ENCODE measurements around the gene TBC1D3B. TPM values are rescaled to one million over a fixed set of nuclear protein-coding genes. Genes with fewer than 3 reads are reported as not detected.
"Not testable (repeated sequence)": the region's sequence is repeated elsewhere in the genome, so short reads cannot be mapped to it uniquely, and the experiment has no call there.

The TBC1D3B gene
- total and polyA plus RNA-seq, 2 donors (not counting 3 experiments of a cell fraction or from before 2014, with no cell fraction given) = 0.81 to 3.3 TPM

GRCh38 chr17:36209575-36209974 lies 33.1 kb upstream of the TBC1D3B start:
- H3K9me3 ChIP-seq (replicated peaks; ENCODE audit: control insufficient read depth, insufficient read depth, low read length) = no peaks in the 10 kb centered on the region
- POLR2A ChIA-PET = no interaction called here
- H2AFZ ChIP-seq (ENCODE audit: low read depth, low read length) = no peak overlapping the region
- H4K20me1 ChIP-seq (replicated peaks; ENCODE audit: control insufficient read depth, extremely low read depth, insufficient read depth, low read length) = no peaks in the 10 kb centered on the region
- dilution Hi-C loops (cut with MboI; ENCODE audit: extremely low pct_ligation_motif_present, low sequenced_read_pairs) (no loop called here), intact Hi-C loops (cut with micrococcal nuclease) (no loop called here)
- no peak overlapping the region for H3K9ac ChIP-seq (replicated peaks; ENCODE audit: extremely low read depth, insufficient read depth, low read length)
- no peak overlapping the region for H3K4me3 ChIP-seq (replicated peaks in 1 of 3; ENCODE audit: insufficient read depth in 1 of 3, low read depth in 1 of 3, low read length in 3 of 3)
- no peak overlapping the region for H3K27ac ChIP-seq (ENCODE audit: insufficient read depth, low read depth, low read length)
- DNase-seq (ENCODE audit: low read depth, low spot score) (no peak), FAIRE-seq (no peak)
- H3K9me1 ChIP-seq (replicated peaks; ENCODE audit: control insufficient read depth, extremely low read depth, insufficient read depth, low read length) = no peaks in the 10 kb centered on the region
- BruUV-seq (replicated peaks) = no TSS peak
- no peaks in the 10 kb centered on the region for H3K36me3 ChIP-seq (ENCODE audit: control insufficient read depth in 2 of 2, extremely low read depth in 1 of 2, insufficient read depth in 2 of 2, low read length in 2 of 2)
- no peak for TF ChIP-seq FOS (IDR thresholded peaks at IDR 0.05; ENCODE audit: borderline replicate concordance, insufficient read depth, low read length)
- no peak for TF ChIP-seq GATA2 (IDR thresholded peaks at IDR 0.05; ENCODE audit: insufficient read depth, insufficient read length, low read depth, low read length)
- no peak for TF ChIP-seq EZH2 (IDR thresholded peaks at IDR 0.05; ENCODE audit: borderline replicate concordance, low read depth, low read length, severe bottlenecking)
- no peak overlapping the region for H3K4me2 ChIP-seq (ENCODE audit: insufficient read depth, low read length)
- CTCF ChIA-PET = no interaction called here
- no peaks in the 10 kb centered on the region for H3K4me1 ChIP-seq (ENCODE audit: control insufficient read depth, extremely low read depth, insufficient read depth, low read length)
- H3K27me3 ChIP-seq (ENCODE audit: control insufficient read depth in 2 of 2, insufficient read depth in 2 of 2, low read length in 2 of 2) = peaks cover 0 to 2% of the 10 kb centered on the region in 2 experiments
- no peaks in the 10 kb centered on the region for H3K79me2 ChIP-seq (ENCODE audit: control insufficient read depth, insufficient read depth, low read length)

- dilution Hi-C loops (cut with MboI; ENCODE audit: extremely low pct_ligation_motif_present, low sequenced_read_pairs); H2AFZ ChIP-seq (ENCODE audit: low read depth, low read length); intact Hi-C loops (cut with micrococcal nuclease); H3K27me3 ChIP-seq (ENCODE audit: control insufficient read depth in 2 of 2, insufficient read depth in 2 of 2, low read length in 2 of 2); DNase-seq (ENCODE audit: low read depth, low spot score); H3K79me2 ChIP-seq (ENCODE audit: control insufficient read depth, insufficient read depth, low read length); BruUV-seq (replicated peaks); POLR2A ChIA-PET; H3K9me3 ChIP-seq (replicated peaks; ENCODE audit: control insufficient read depth, insufficient read depth, low read length); H3K27ac ChIP-seq (ENCODE audit: insufficient read depth, low read depth, low read length); H3K4me3 ChIP-seq (replicated peaks in 1 of 3; ENCODE audit: insufficient read depth in 1 of 3, low read depth in 1 of 3, low read length in 3 of 3); H3K9ac ChIP-seq (replicated peaks; ENCODE audit: extremely low read depth, insufficient read depth, low read length); FAIRE-seq; CTCF ChIA-PET; H3K9me1 ChIP-seq (replicated peaks; ENCODE audit: control insufficient read depth, extremely low read depth, insufficient read depth, low read length); H3K4me2 ChIP-seq (ENCODE audit: insufficient read depth, low read length); H3K4me1 ChIP-seq (ENCODE audit: control insufficient read depth, extremely low read depth, insufficient read depth, low read length); H4K20me1 ChIP-seq (replicated peaks; ENCODE audit: control insufficient read depth, extremely low read depth, insufficient read depth, low read length); H3K36me3 ChIP-seq (ENCODE audit: control insufficient read depth in 2 of 2, extremely low read depth in 1 of 2, insufficient read depth in 2 of 2, low read length in 2 of 2): not testable (repeated sequence)
Measured at GRCh38 chr17:36207383-36207782, 30.9 kb upstream of the TBC1D3B start.

- H3K79me2 ChIP-seq (ENCODE audit: control insufficient read depth, insufficient read depth, low read length); H3K27ac ChIP-seq (ENCODE audit: insufficient read depth, low read depth, low read length); POLR2A ChIA-PET; H3K9ac ChIP-seq (replicated peaks; ENCODE audit: extremely low read depth, insufficient read depth, low read length); H3K9me1 ChIP-seq (replicated peaks; ENCODE audit: control insufficient read depth, extremely low read depth, insufficient read depth, low read length); FAIRE-seq; dilution Hi-C loops (cut with MboI; ENCODE audit: extremely low pct_ligation_motif_present, low sequenced_read_pairs); intact Hi-C loops (cut with micrococcal nuclease); CTCF ChIA-PET; H3K36me3 ChIP-seq (ENCODE audit: control insufficient read depth in 2 of 2, extremely low read depth in 1 of 2, insufficient read depth in 2 of 2, low read length in 2 of 2); H3K4me1 ChIP-seq (ENCODE audit: control insufficient read depth, extremely low read depth, insufficient read depth, low read length); BruUV-seq (replicated peaks); H3K4me3 ChIP-seq (replicated peaks in 1 of 3; ENCODE audit: insufficient read depth in 1 of 3, low read depth in 1 of 3, low read length in 3 of 3); H2AFZ ChIP-seq (ENCODE audit: low read depth, low read length); H4K20me1 ChIP-seq (replicated peaks; ENCODE audit: control insufficient read depth, extremely low read depth, insufficient read depth, low read length); H3K27me3 ChIP-seq (ENCODE audit: control insufficient read depth in 2 of 2, insufficient read depth in 2 of 2, low read length in 2 of 2); DNase-seq (ENCODE audit: low read depth, low spot score); H3K9me3 ChIP-seq (replicated peaks; ENCODE audit: control insufficient read depth, insufficient read depth, low read length); H3K4me2 ChIP-seq (ENCODE audit: insufficient read depth, low read length): not testable (repeated sequence)
Measured at GRCh38 chr17:36206486-36206821, 30.0 kb upstream of the TBC1D3B start.

Measured in endothelial cell of umbilical vein (primary cell).